Measurements from ENCODE around the gene TNPO3.
"Not testable (repeated sequence)": the region's sequence is repeated elsewhere in the genome, so short reads cannot be mapped to it uniquely, and the experiment has no call there.

TNPO3 gene

GRCh38 chr7:128961030-128961659 is 93.8 kb downstream of the TNPO3 start:
- no peak for DNase-seq (ENCODE audit: low read depth in 2 of 2)

- DNase-seq (ENCODE audit: low read depth in 2 of 2) = no peak
Observed at GRCh38 chr7:128959296-128959695, 95.6 kb downstream of the TNPO3 start.

GRCh38 chr7:128955981-128956380 is 98.9 kb downstream of the TNPO3 start:
- DNase-seq (ENCODE audit: low read depth in 2 of 2) = no peak

- DNase-seq (ENCODE audit: low read depth in 2 of 2) = no peak
Observed at GRCh38 chr7:128954830-128955802, 99.8 kb downstream of the TNPO3 start.

- DNase-seq (ENCODE audit: low read depth in 2 of 2) = no peak
Observed at GRCh38 chr7:128954150-128954549, 100.8 kb downstream of the TNPO3 start.

GRCh38 chr7:128951296-128951695 is 103.6 kb downstream of the TNPO3 start:
- DNase-seq (ENCODE audit: low read depth in 2 of 2) = no peak

GRCh38 chr7:128948976-128949760 is 105.7 kb downstream of the TNPO3 start:
- no peak for DNase-seq (ENCODE audit: low read depth in 2 of 2)

GRCh38 chr7:128948312-128948973 is 106.5 kb downstream of the TNPO3 start:
- DNase-seq (ENCODE audit: low read depth in 2 of 2) = no peak

GRCh38 chr7:128947854-128948253 is 107.1 kb downstream of the TNPO3 start:
- no peak for DNase-seq (ENCODE audit: low read depth in 2 of 2)

- no peak for DNase-seq (ENCODE audit: low read depth in 2 of 2)
Observed at GRCh38 chr7:128946936-128947830, 107.7 kb downstream of the TNPO3 start.

GRCh38 chr7:128945668-128946366 is 109.1 kb downstream of the TNPO3 start:
- DNase-seq (ENCODE audit: low read depth in 2 of 2) = no peak

- no peak for DNase-seq (ENCODE audit: low read depth in 2 of 2)
Observed at GRCh38 chr7:128944487-128945236, 110.2 kb downstream of the TNPO3 start.

GRCh38 chr7:128943251-128943650 is 111.7 kb downstream of the TNPO3 start:
- DNase-seq (ENCODE audit: low read depth in 2 of 2) = not testable (repeated sequence)

- no peak for DNase-seq (ENCODE audit: low read depth in 2 of 2)
Observed at GRCh38 chr7:128941946-128942526, 112.9 kb downstream of the TNPO3 start.

GRCh38 chr7:128941323-128941890 is 113.5 kb downstream of the TNPO3 start:
- no peak for DNase-seq (ENCODE audit: low read depth in 2 of 2)

GRCh38 chr7:128940494-128941322 is 114.2 kb downstream of the TNPO3 start:
- DNase-seq (ENCODE audit: low read depth in 2 of 2) = no peak

- DNase-seq (ENCODE audit: low read depth in 2 of 2) = no peak
Observed at GRCh38 chr7:128939861-128940410, 115.0 kb downstream of the TNPO3 start.
